Gastrocnemius medialis (tissue), 4 donors: ENCODE data around the gene KIRREL3.

Experiments used
- POLR2A ChIP-seq, 2 donors: fragments of 450-650 bp; IDR thresholded peaks; one replicate each; pipeline ENCODE4 v1.6.1; 2017; ENCODE audit warnings: antibody characterized with exemption in 2 of 2, mild to moderate bottlenecking in 2 of 2, moderate library complexity in 2 of 2
- TF ChIP-seq, protein P1 (sequence below), 5 experiments: fragments of 450-650 bp in 3 of 5; fragments of 200-600 bp in 2 of 5; sonication (generic) in 2 of 5; IDR thresholded peaks in 4 of 5; conservative IDR thresholded peaks in 1 of 5; 1 replicate in 4 of 5; 2 replicates in 1 of 5; pipeline ENCODE4 v1.5.1; 2016 to 2019; ENCODE audit warnings: antibody characterized with exemption in 5 of 5, mild to moderate bottlenecking in 3 of 5, moderate library complexity in 3 of 5

DNA sequence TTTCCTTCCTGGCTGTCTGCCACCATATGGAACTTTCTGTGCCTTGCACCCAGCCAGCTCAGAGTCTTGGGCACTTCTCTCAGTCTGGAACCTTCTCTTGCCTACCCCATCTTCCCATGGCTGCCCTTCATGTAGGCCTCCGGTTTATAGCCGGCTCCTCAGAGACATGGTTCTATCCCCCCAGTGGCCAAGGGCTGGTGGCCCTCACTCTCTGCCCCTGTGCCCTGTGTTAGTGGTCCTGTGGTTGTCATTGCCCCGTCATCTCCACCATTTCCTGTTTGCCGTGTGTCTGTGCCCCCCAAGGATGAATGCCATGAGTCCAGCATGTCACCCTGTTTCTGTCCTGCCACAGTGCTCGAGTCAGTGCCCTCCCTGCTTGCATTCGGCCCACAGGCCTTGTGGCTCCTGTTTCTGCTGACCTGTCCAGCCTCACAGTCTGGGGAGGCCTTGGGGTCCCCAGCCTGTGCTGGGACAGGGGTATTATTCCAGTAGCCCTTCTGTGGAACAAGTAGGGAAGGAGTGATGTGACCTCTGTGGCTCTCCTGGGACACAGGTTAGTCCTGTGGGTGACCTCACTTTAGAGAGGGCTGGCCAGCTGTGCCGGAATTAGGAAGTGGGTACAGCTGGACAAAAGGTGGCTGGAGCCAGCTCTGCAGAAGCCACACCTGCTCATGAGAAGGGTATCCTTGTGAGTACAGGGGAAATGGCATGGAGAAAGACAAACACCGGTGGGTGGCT, 614.4 kb downstream of the KIRREL3 start:
- TF ChIP-seq, protein P1, sequence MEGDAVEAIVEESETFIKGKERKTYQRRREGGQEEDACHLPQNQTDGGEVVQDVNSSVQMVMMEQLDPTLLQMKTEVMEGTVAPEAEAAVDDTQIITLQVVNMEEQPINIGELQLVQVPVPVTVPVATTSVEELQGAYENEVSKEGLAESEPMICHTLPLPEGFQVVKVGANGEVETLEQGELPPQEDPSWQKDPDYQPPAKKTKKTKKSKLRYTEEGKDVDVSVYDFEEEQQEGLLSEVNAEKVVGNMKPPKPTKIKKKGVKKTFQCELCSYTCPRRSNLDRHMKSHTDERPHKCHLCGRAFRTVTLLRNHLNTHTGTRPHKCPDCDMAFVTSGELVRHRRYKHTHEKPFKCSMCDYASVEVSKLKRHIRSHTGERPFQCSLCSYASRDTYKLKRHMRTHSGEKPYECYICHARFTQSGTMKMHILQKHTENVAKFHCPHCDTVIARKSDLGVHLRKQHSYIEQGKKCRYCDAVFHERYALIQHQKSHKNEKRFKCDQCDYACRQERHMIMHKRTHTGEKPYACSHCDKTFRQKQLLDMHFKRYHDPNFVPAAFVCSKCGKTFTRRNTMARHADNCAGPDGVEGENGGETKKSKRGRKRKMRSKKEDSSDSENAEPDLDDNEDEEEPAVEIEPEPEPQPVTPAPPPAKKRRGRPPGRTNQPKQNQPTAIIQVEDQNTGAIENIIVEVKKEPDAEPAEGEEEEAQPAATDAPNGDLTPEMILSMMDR (IDR thresholded peaks at IDR 0.05 in 4 of 5, conservative IDR thresholded peaks at IDR 0.05 in 1 of 5) = no peak
- TF ChIP-seq POLR2A (IDR thresholded peaks at IDR 0.05) = no peak
